DND-41 (cell line): Measurements from ENCODE around the gene GLCCI1.

ENCODE experiments used
- ATAC-seq: fragments of 200-7000 bp; cut with Tn5 transposase; 3 replicates; pipeline ENCODE4 v1.9.1; 2021; ENCODE audit warnings: low read depth; ENCODE audit not compliant: insufficient read depth
- DNase-seq: peaks from one replicate; pipeline ENCODE4 v3.0.0-alpha.2; 2020
- H2AFZ ChIP-seq: 2 replicates; pipeline ENCODE4 v1.6.0; 2012; ENCODE audit warnings: low read depth, low read length
- H3K27ac ChIP-seq: 2 replicates; pipeline ENCODE4 v1.5.1; 2012; ENCODE audit warnings: low read length, inconsistent platforms
- H3K27me3 ChIP-seq: fragments of 200-600 bp; sonication (generic); 2 replicates; pipeline ENCODE4 v1.6.0; 2012; ENCODE audit warnings: low read length, mild to moderate bottlenecking, inconsistent platforms; ENCODE audit not compliant: insufficient read depth, poor library complexity
- H3K36me3 ChIP-seq: 2 replicates; pipeline ENCODE4 v1.5.1; 2012; ENCODE audit warnings: low read length, inconsistent platforms; ENCODE audit not compliant: insufficient read depth
- H3K4me1 ChIP-seq: 2 replicates; pipeline ENCODE4 v1.5.1; 2012; ENCODE audit warnings: mild to moderate bottlenecking, low read length; ENCODE audit not compliant: insufficient read depth
- H3K4me2 ChIP-seq: 2 replicates; pipeline ENCODE4 v1.6.0; 2012; ENCODE audit warnings: mild to moderate bottlenecking, moderate library complexity, low read length, inconsistent platforms; ENCODE audit not compliant: insufficient read depth
- H3K4me3 ChIP-seq, 2 experiments: fragments of 200-600 bp in 1 of 2; shearing (Covaris generic) in 1 of 2; 2 replicates each; pipeline ENCODE4 v1.5.1; 2012 to 2016; ENCODE audit warnings: inconsistent platforms in 2 of 2, low read length in 2 of 2, mild to moderate bottlenecking in 2 of 2, low read depth in 1 of 2, moderate library complexity in 1 of 2
- H3K79me2 ChIP-seq: 2 replicates; pipeline ENCODE4 v1.6.0; 2012; ENCODE audit warnings: low read length, inconsistent platforms; ENCODE audit not compliant: insufficient read depth
- H3K9ac ChIP-seq: 2 replicates; pipeline ENCODE4 v1.6.0; 2012; ENCODE audit warnings: low read depth, mild to moderate bottlenecking, inconsistent platforms, low read length, moderate library complexity
- H3K9me3 ChIP-seq: 2 replicates; pipeline ENCODE4 v1.5.1; 2012; ENCODE audit warnings: low read length, moderate library complexity, mild to moderate bottlenecking, inconsistent platforms; ENCODE audit not compliant: insufficient read depth, severe bottlenecking
- H4K20me1 ChIP-seq: 2 replicates; pipeline ENCODE4 v1.6.0; 2012; ENCODE audit warnings: low read length; ENCODE audit not compliant: insufficient read depth
- CTCF ChIP-seq: IDR thresholded peaks from 2 replicates; pipeline ENCODE4 v1.5.1; 2012; ENCODE audit warnings: borderline replicate concordance, low read length, moderate library complexity, mild to moderate bottlenecking; ENCODE audit not compliant: poor library complexity, severe bottlenecking; ENCODE audit errors: extremely low read depth
- EZH2 ChIP-seq: IDR thresholded peaks from 3 replicates; pipeline ENCODE4 v1.6.1; 2012; ENCODE audit warnings: borderline replicate concordance, low read depth, mild to moderate bottlenecking, moderate library complexity, low read length, inconsistent platforms; ENCODE audit not compliant: severe bottlenecking

The GLCCI1 gene

GRCh38 chr7:8126601-8127167 is 158.1 kb downstream of the GLCCI1 start:
- H3K27me3 ChIP-seq, result no peaks in the 10 kb centered on the region
- peak overlapping the region; percentile 37; the same call in 1 of the 2 replicates for H3K9ac ChIP-seq
- H3K36me3 ChIP-seq, result no peaks in the 10 kb centered on the region
- H3K4me1 ChIP-seq, result peaks cover 43% of the 10 kb centered on the region
- 0 out of 2 replicates have a peak overlapping the region, but pooled peaks have one; percentile 9 for H2AFZ ChIP-seq
- no peak overlapping the region for H3K4me3 ChIP-seq
- no peak for TF ChIP-seq EZH2
- no peak for TF ChIP-seq CTCF
- no peaks in the 10 kb centered on the region for H3K79me2 ChIP-seq
- ATAC-seq (no peak), DNase-seq (no peak)
- H3K27ac ChIP-seq, result peak overlapping the region; percentile 84
- no peaks in the 10 kb centered on the region for H4K20me1 ChIP-seq
- H3K4me2 ChIP-seq, result peak overlapping the region; percentile 57; the same call in 1 of the 2 replicates
- H3K9me3 ChIP-seq, result no peaks in the 10 kb centered on the region

GRCh38 chr7:8128449-8129317 is 160.1 kb downstream of the GLCCI1 start:
- Histone ChIP-seq H3K79me2 (no peaks in the 10 kb centered on the region), H4K20me1 (no peaks in the 10 kb centered on the region), H3K4me1 (peaks cover 56% of the 10 kb centered on the region), H2AFZ (0 out of 2 replicates have a peak overlapping the region, but pooled peaks have one; percentile 12), H3K9me3 (no peaks in the 10 kb centered on the region), H3K4me3 (no peak overlapping the region), H3K36me3 (no peaks in the 10 kb centered on the region), H3K27ac (no peak overlapping the region), H3K27me3 (no peaks in the 10 kb centered on the region), H3K4me2 (no peak overlapping the region), H3K9ac (no peak overlapping the region)
- ATAC-seq (no peak), DNase-seq (no peak)
- TF ChIP-seq EZH2 (no peak), CTCF (no peak)

DNA sequence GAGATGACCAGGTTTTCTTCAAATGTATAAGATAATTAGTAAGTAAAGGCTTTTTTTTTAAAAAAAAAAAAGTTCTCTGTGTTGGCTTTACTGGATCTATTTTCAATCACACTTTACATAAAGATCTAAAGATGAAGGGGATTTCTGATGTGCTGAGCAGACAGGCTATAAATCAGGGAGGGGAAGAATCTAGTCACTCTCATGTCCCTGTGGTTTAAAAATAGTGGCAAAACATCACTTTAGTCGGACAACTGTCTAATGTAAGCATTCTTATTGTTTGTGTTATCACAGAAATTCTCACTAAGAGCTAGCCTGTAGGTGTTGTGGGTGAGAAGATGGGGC is 160.7 kb downstream of the GLCCI1 start:
- Histone ChIP-seq H3K9me3 (no peaks in the 10 kb centered on the region), H3K79me2 (no peaks in the 10 kb centered on the region), H2AFZ (no peak overlapping the region), H3K9ac (no peak overlapping the region), H3K4me2 (no peak overlapping the region), H3K27ac (no peak overlapping the region), H3K36me3 (no peaks in the 10 kb centered on the region), H3K27me3 (no peaks in the 10 kb centered on the region), H3K4me1 (peaks cover 56% of the 10 kb centered on the region), H4K20me1 (no peaks in the 10 kb centered on the region), H3K4me3 (no peak overlapping the region)
- ATAC-seq (no peak), DNase-seq (no peak)
- TF ChIP-seq EZH2 (no peak), CTCF (no peak)
